Measurements from ENCODE around the gene GNL2.

- TF ChIP-seq CTCF (optimal IDR thresholded peaks at IDR 0.05 in 1 of 3, IDR thresholded peaks at IDR 0.05 in 1 of 3, conservative IDR thresholded peaks at IDR 0.05 in 1 of 3; ENCODE audit: extremely low read depth in 1 of 3, insufficient read depth in 2 of 3, low read length in 3 of 3) (no peak), EZH2 (IDR thresholded peaks at IDR 0.05; ENCODE audit: low read length) (no peak)
Observed at GRCh38 chr1:37601441-37601840, 5.7 kb upstream of the GNL2 start.
